MG63 (cell line): ENCODE results near the gene MLX. TPM values are rescaled to one million over a fixed set of nuclear protein-coding genes. Genes with fewer than 3 reads are reported as not detected.
A peak's percentile ranks its signal among the peaks of the same experiment; 100 is the strongest.

Experiments
- DNase-seq: peaks from one replicate; pipeline ENCODE4 v3.0.0-alpha.2; 2020
- H3K27me3 ChIP-seq: fragments of 250-450 bp; sonication (Bioruptor Pico); 2 replicates; pipeline ENCODE4 v1.5.1; 2020; ENCODE audit warnings: mild to moderate bottlenecking, moderate library complexity
- H3K36me3 ChIP-seq: fragments of 250-450 bp; sonication (Bioruptor Pico); 2 replicates; pipeline ENCODE4 v1.5.1; 2020; ENCODE audit warnings: mild to moderate bottlenecking, moderate library complexity
- H3K4me3 ChIP-seq: fragments of 250-450 bp; sonication (Bioruptor Pico); 2 replicates; pipeline ENCODE4 v1.5.1; 2020; ENCODE audit warnings: mild to moderate bottlenecking, moderate library complexity
- H3K9me3 ChIP-seq: fragments of 250-450 bp; sonication (Bioruptor Pico); 2 replicates; pipeline ENCODE4 v1.5.1; 2020; ENCODE audit warnings: mild to moderate bottlenecking, moderate library complexity
- total RNA-seq: library from RNA; depleted of rRNA; stranded (reverse); fragments of >200 nt; shearing (Covaris generic); gene quantifications from 2 replicates; pipeline ENCODE4 v1.2.3, GENCODE V29; 2014; ENCODE audit warnings: low replicate concordance

MLX gene
- total RNA-seq, 1 experiment from 2014 or later, result 40.0 TPM

- Histone ChIP-seq H3K9me3 (no peaks in the 10 kb centered on the region), H3K36me3 (peaks cover 66% of the 10 kb centered on the region), H3K4me3 (no peak overlapping the region), H3K27me3 (no peaks in the 10 kb centered on the region)
- DNase-seq, result no peak
These were observed 1.9 kb upstream of the MLX start for GRCh38 chr17:42564815-42565522.

- no peaks in the 10 kb centered on the region for H3K9me3 ChIP-seq
- no peak overlapping the region for H3K4me3 ChIP-seq
- no peaks in the 10 kb centered on the region for H3K27me3 ChIP-seq
- no peak for DNase-seq
- peaks cover 70% of the 10 kb centered on the region for H3K36me3 ChIP-seq
These were observed 1.2 kb upstream of the MLX start for GRCh38 chr17:42565523-42566214.

GRCh38 chr17:42566215-42566882 is 551 bp upstream of the MLX start:
- H3K27me3 ChIP-seq, result no peaks in the 10 kb centered on the region
- peaks cover 77% of the 10 kb centered on the region for H3K36me3 ChIP-seq
- no peak for DNase-seq
- H3K9me3 ChIP-seq, result no peaks in the 10 kb centered on the region
- H3K4me3 ChIP-seq, result peak overlapping the region; percentile 84

- H3K4me3 ChIP-seq, result no peak overlapping the region; the same call in 1 of the 2 replicates
- DNase-seq, result no peak
- peaks cover 89% of the 10 kb centered on the region for H3K36me3 ChIP-seq
- no peaks in the 10 kb centered on the region for H3K9me3 ChIP-seq
- H3K27me3 ChIP-seq, result no peaks in the 10 kb centered on the region
These were observed 1.6 kb downstream of the MLX start for GRCh38 chr17:42568341-42569111.

DNA sequence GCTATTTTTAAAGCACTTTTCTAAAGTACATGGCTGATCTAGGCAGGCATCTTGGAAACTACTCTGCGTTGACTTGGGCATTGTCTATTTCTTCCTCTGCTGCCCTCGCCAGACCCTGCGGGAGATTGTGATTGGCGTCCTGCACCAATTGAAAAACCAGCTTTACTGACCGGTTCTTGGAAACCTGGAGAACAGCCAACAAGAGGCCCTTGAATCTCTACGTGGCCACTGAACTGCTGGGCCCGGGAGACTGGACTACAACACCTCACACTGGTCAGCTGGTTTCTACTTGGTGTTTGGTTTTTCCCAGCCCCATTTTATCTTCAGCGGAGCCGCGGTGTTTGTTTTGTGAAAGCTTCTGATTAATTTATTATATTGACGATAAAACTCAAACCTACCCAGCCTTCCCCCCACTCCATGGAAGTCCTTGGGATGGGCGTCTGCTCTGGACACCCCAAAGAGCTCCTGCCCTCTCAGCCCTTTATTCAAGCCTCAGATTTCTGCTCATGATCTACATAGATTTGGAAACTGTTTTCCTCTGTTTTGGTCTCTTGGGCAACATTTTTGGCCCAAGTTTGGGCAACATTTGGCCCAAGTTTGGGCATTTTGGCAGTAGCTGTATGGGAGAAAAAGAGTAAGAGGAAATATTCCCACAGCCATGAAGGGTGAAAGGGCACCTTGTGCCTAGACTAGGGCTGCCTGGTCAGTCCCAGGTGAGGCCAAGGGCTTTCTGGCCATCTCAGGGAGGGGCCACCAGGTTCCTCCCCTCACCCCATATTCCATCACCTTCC is 4.7 kb downstream of the MLX start:
- Histone ChIP-seq H3K36me3 (peaks cover 81% of the 10 kb centered on the region), H3K9me3 (no peaks in the 10 kb centered on the region), H3K4me3 (no peak overlapping the region), H3K27me3 (no peaks in the 10 kb centered on the region)
- DNase-seq, result no peak

DNA sequence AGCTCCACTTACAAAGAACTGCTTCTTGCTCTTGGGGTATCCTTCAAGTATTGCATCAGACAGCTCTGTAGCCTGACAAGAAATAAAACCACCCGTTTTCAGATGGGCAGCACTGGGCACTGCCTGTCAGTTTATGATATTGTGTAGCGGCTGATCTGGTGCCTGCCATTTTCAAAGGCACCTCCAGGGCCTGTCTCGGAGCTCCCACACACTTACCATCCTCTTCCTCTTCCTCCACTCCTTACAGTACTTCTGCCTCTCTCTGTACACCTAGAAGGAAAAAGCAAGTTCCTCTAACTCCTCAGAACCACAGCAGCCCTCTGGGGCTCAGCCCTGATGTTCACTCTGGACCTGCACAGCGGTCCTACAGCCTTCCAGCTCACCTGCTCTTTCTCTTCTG is 6.2 kb downstream of the MLX start:
- no peaks in the 10 kb centered on the region for H3K27me3 ChIP-seq
- no peaks in the 10 kb centered on the region for H3K9me3 ChIP-seq
- H3K4me3 ChIP-seq, result no peak overlapping the region
- no peak for DNase-seq
- H3K36me3 ChIP-seq, result peaks cover 83% of the 10 kb centered on the region

GRCh38 chr17:42574463-42574862 is 7.6 kb downstream of the MLX start:
- Histone ChIP-seq H3K27me3 (no peaks in the 10 kb centered on the region), H3K36me3 (peaks cover 71% of the 10 kb centered on the region)

GRCh38 chr17:42577140-42577531 is 10.2 kb downstream of the MLX start:
- Histone ChIP-seq H3K27me3 (no peaks in the 10 kb centered on the region), H3K9me3 (no peaks in the 10 kb centered on the region), H3K36me3 (peaks cover 61% of the 10 kb centered on the region), H3K4me3 (peak overlapping the region; percentile 93)
- no peak for DNase-seq

More at GRCh38 chr17:42574463-42574862, 7.6 kb downstream of the MLX start:
- Histone ChIP-seq H3K9me3 (no peaks in the 10 kb centered on the region), H3K4me3 (no peak overlapping the region)
- no peak for DNase-seq

DNA sequence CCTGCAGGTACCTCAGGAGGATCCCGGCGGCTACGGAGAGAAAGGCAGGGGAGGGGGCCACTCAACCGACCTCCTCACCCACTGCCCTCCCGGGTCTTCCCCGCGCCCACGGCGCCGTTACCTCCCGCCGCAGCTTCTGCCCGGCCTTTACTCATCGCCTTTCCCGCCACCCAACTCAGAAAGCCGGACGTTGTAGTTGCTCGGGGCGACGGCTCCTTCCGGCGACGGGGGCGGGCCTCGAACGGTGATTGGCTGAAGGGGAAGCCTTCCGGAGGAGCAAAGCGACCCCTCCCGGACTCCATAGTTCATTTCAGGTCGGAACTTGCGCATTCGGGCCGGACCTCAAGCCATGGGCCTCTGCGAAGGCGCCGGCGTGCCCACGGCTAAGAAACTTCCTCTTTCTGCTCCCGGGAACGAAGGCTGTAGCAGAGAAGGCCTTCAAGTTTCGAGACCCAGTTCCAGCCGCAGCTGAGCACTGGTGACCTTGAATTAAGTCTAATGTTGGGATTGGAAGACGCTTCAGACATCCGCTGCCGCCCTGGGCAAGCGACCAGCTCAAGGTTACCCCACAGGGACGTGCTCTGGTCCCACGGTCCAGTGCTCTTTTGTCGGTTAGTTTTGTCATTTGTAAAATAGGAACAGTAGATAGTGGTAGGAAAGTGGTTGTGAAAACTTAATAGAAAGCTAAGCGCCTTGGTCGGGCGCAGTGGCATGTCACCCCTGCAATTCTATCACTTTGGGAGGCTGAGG is 10.8 kb downstream of the MLX start, which contains the start of gene PSMC3IP:
Gene PSMC3IP, minus strand, starts transcription at position 198 of the 750 bp plus-strand sequence. Its CDS starts 43 bp downstream, at position 155.
- peak within 1 kb of the TSS; percentile 93 for H3K4me3 ChIP-seq
- H3K27me3 ChIP-seq, result no peaks in the 10 kb centered on the region
- peak; percentile 97 for DNase-seq
- H3K36me3 ChIP-seq, result peaks cover 62% of the 10 kb centered on the region
- H3K9me3 ChIP-seq, result no peaks in the 10 kb centered on the region

DNA sequence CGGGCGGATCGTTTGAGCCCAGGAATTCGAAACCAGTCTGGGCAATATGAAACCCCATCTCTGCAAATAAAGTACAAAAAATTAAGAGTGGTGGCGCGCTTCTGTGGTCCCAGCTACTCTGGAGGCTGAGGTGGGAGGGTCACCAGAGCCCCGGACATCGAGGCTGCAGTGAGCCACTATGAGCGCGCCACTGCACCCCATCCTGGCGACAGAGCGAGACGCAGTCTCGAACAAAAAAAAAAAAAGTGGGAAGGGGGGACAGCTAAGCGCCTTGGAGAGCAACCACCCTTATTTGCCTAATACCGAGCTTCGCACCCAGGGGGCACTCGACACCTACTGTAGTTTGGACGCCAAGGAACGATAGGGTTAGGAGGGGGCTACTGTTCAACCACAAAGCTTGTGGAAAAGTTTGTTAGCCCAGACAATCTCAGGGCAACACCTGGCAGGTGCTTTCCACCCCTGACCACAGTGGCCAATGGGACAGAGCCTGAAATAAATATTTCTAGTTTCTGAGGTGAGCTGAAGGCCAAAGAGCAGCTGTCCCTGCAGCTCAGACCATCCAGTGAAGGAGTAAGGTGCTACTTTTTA is 11.5 kb downstream of the MLX start:
- peaks cover 60% of the 10 kb centered on the region for H3K36me3 ChIP-seq

DNA sequence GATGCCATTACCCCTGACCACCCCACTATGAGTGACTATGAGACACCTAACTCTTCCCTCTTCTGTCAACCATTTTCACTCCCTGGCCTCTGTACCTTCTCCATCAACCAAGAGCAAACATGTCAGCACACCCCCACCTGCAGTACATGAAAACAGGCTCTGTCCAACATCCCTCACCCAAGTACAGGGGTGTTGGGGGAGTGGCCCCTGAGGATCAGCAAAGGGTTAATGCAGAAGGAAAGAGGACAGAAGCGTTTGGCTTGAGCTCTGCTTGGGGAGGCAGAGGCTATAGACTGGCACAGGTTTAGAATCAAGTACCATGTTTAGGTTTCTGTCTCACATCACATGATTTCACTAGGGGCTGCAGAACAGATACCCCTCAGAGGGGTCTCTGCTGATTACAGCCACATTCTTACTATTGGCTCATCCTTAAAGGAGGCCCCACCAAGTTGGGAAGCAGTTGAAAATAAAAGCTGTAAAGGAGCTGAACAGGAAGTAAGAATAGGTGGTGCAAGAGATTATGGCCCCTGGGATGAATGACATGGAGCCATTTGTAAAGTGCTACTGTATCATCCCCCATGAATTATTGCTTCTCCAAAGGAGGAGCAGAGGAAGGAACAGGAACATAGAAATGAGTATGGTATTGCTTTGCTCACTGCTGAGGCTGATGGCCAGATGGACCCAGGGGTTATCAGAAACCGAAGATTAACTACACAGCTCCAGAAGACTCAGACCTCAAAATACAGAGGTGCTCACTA is 13.1 kb downstream of the MLX start:
- Histone ChIP-seq H3K27me3 (no peaks in the 10 kb centered on the region), H3K9me3 (no peaks in the 10 kb centered on the region), H3K4me3 (no peak overlapping the region), H3K36me3 (peaks cover 57% of the 10 kb centered on the region)
- no peak for DNase-seq

More for the DNA sequence above, 11.5 kb downstream of the MLX start:
- DNase-seq, result peak; percentile 73
- H3K27me3 ChIP-seq, result no peaks in the 10 kb centered on the region
- no peaks in the 10 kb centered on the region for H3K9me3 ChIP-seq
- H3K4me3 ChIP-seq, result peak overlapping the region; percentile 93

- Histone ChIP-seq H3K9me3 (no peaks in the 10 kb centered on the region), H3K4me3 (no peak overlapping the region), H3K27me3 (no peaks in the 10 kb centered on the region), H3K36me3 (peaks cover 61% of the 10 kb centered on the region)
- no peak for DNase-seq
These were observed 14.9 kb downstream of the MLX start for GRCh38 chr17:42581744-42582270.

GRCh38 chr17:42584880-42585279 is 18.0 kb downstream of the MLX start:
- DNase-seq, result no peak
- Histone ChIP-seq H3K27me3 (no peaks in the 10 kb centered on the region), H3K36me3 (peaks cover 69% of the 10 kb centered on the region)

GRCh38 chr17:42585353-42585752 is 18.5 kb downstream of the MLX start:
- Histone ChIP-seq H3K27me3 (no peaks in the 10 kb centered on the region), H3K36me3 (peaks cover 71% of the 10 kb centered on the region), H3K9me3 (no peaks in the 10 kb centered on the region), H3K4me3 (no peak overlapping the region)
- no peak for DNase-seq

More at GRCh38 chr17:42584880-42585279, 18.0 kb downstream of the MLX start:
- Histone ChIP-seq H3K9me3 (no peaks in the 10 kb centered on the region), H3K4me3 (no peak overlapping the region)
